Suppressor macrophage (primary cell): ENCODE results near the gene NEURL3.

Experiments used
- DNase-seq, 4 experiments: peaks; one replicate each; pipeline ENCODE4 v3.0.0-alpha.2; 2020 to 2022

NEURL3 gene

GRCh38 chr2:96539215-96539920 lies 34.2 kb upstream of the NEURL3 start:
- no peak for DNase-seq

DNA sequence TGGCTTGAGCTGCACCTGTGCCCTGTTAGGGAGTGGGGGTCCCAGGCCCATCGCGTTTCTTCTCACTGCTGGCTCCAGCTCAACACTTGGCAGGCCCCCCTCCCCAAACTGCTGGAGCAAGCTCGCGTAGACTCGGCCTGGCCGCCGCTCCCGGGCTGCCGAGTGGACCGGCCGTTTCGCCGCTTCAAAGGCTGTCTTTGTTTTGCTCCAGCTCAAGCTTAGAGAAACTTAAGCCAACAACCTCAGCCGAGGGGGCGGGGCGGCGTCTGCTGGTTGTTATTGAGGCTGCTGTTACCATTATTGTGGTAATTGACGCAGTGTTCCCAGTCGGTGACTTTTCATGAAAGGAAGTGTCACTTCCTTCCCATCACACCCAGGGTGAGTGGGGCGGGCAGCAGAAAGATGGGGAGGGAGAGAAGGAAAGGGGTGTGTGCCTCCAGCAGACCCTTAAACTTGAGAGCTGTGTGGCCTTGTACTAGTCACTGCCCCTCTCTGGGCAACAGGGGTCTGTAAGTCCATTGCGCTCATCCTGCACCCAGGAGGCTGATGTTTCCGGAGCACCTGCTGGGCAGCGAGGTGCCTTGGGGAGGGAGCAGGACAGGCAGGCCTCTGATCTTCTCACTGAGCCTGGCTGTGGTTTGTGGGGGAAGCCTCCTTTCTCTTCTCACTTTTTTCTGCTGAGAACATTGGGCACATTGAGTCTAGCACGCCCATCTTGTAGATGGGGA lies 33.5 kb upstream of the NEURL3 start:
- peak; percentile 78 to 85 (median 82) for DNase-seq

DNA sequence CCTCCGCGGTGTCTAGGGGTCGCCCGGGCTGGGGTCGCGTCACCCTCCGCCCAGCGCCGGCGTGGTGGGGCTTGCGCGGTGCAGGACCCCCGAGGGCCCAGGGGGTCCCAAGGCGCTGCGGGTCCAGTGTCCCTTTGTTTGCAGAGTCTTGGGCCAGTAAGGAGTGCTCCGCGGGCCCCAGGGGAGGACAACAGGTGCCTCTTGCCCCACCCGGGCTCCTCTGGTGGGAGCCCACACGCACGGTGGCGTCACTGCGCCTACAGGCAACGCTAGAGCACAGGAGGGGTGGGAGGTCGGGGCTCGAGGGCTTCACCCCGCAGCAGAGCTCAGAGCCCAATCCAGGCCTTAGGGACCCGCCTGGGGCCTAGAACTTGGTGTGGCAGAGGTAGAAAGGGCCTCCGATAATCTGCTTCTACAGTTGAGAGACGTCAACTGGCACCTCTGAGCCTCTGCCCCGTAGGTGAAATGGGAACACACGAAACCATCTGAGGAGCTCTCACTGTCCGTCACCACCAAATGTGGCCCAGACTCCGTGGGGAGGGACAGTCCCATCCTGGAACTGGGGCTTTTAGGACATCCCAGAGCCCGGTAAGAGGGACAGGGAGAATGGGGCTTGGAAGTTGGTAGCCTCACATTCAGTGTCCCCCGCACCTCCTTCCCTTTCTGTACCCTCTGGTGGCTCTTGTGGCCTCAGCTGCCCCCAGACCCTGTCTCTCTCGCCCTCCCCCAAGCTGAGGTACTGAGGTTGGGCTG lies 32.8 kb upstream of the NEURL3 start:
- peak; percentile 47 to 65 (median 53) for DNase-seq

- peak; percentile 90 to 96 (median 94) for DNase-seq
Measured at GRCh38 chr2:96537066-96537733, 32.0 kb upstream of the NEURL3 start.

DNA sequence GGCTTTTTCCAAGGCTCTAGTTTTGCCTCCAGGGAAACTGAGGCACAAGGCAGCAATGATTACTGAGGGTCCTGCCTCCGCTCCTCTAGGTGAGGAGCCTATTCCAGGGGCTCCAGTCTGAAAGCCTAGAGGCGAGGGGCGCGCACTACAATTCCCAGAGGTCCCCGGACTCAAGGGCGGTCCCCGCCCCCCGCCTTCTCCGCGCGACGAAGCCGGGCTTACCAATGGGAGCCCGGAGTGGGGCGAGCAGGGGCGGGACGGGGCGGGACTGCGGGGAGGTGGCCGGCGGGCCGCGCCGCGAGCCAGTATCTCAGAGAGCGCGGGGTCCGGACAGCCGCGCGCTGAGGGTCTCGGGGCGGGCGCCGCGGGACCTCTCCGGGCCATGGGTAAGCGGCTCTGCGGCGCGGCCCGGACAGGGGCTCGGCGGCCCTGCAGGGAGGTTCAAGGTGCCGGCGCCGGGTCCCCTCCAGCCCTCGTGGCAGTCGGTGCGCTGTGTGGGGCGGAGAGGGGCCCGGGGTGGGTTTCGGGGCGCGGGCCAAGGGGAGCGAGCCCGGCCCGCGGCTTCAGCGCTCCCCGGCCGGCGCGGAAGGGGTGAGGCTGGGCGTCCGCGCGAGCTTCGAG lies 31.4 kb upstream of the NEURL3 start, which contains the start of gene ARID5A:
ARID5A (plus strand) TSS at position 308 of the 621 bp plus-strand sequence; CDS start at position 383, 75 bp downstream.
- DNase-seq: peak; percentile 94 to 98 (median 96)

- DNase-seq: no peak
Measured at GRCh38 chr2:96535331-96535730, 30.2 kb upstream of the NEURL3 start.

DNA sequence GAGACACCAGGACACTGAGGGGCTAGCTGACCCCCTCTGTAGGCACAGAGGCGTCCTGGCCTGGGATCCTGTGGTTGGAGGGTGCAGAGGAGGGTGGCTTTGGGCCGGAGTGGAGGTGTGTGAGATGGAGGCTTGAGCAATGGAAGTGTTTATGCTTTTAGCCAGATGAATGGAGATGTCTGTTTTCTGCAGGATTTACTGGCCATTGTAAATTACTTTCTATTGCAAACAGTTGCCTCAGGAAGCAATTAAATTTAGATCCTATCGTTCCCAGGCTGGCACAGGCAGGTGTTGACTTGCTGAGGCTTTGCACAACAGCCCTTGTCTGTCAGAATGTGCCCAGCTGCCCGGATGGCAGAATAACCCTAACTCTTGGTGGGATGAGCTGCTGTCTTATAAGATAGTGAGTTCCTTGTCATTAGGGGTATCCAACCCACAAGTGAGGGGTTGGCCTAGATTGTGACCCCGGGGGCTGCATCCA lies 29.6 kb upstream of the NEURL3 start:
- no peak for DNase-seq

DNA sequence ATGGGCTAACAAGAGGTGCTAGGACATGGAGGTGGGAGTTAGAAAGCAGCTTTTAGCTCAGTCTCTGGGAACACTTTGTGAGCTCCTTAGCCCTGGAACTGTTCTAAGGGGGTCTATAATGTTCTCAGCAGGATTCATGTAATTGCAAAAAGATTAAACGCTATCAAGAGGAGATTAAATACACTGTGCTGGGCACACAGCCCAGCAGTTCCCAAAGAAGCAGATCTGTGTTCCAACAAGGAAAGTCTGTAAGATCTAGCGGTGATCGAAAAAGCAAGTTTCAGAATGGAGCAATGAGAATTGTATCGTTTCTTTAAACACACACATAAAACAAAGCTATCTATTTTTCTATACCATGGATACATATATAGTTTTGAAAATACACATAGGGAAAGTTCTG lies 29.0 kb upstream of the NEURL3 start:
- DNase-seq: no peak

DNA sequence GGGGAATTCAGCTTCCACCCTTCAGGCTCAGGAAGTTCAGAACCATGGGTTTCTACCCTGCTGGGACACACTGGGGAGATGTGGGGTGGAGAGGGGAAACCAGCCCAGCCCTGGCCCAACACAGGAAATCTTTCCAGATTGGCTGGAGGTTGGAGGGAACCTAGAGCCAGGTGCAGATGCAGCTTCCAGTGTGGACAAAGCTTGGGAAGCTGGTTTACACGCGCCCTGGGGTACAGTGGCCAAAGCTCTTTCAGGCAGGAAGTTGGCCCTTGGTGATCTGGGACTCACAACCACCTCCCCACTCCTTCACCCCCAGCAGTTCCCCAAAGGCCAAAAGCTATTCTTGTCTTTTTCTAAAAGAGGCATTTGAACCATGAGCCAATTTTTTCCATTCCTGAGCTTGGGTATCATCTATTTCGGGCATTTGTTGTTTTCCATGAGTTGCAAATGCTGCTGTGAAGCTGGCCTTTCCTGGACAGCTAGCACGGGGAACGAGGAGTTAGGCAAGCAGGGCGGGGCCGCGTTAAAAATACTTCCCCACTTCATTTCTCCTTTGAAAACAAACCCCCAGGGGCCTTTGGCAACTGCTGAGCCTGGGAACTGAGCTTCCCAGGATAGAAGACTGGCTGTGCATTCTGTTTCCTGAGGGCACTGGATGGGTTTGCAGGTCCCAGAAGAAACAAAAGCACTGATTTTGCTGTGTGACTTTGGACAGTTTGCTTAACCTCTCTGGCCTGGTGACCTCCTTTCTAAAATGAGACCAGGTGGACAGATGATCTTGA lies 28.3 kb upstream of the NEURL3 start:
- peak; percentile 90 to 96 (median 92) for DNase-seq

DNA sequence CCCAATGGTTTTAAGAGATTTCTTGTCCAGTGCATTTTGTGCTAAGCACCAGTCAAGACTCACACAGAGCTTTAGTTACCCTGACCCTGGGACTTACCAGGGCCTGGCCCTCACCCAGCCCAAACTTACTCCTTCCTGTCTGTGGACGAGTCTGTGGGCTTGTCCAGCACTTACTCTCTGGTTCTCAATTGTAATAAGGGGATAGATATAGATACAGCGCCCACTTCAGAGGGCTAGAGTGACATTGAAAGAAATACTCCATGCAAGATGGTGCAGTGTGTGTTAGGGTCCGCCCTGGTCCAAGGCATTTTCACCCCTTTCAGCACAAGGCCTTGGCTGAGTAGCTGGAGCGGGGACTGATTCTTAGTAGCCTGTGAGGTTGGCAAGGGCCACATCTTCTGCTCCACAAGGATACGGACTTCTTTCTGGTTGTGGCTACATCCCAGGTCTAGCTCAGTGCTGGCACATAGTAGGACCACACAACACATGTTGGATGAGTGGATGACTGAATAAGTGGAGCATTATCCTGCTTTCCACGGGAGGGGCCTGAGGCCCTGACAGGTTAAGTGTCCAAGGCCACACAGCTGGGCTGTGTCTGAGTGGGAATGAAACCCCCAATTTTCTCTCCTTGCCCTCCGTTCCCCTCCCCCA lies 27.6 kb upstream of the NEURL3 start:
- no peak for DNase-seq

- DNase-seq: peak; percentile 94 to 98 (median 97)
Measured at GRCh38 chr2:96531872-96532505, 26.8 kb upstream of the NEURL3 start.

GRCh38 chr2:96531366-96531765 lies 26.2 kb upstream of the NEURL3 start:
- DNase-seq: peak; percentile 30 to 68 (median 61)

- DNase-seq: no peak
Measured at GRCh38 chr2:96530474-96531357, 25.6 kb upstream of the NEURL3 start.

DNA sequence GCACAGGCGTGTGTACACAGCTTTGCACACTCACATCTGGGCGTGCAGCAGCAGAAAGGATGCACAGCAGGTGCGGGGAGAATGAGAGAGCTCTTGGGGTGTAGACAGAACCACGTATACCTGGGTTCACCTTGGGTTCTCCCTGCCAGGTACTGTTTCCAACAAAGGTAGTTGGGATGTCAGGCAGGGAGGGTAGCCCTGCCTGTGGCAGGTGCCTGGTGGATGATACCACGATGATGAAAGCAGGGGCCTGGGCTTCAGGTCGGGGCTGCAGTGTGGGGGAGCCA lies 24.9 kb upstream of the NEURL3 start:
- no peak for DNase-seq

- no peak for DNase-seq
Measured at GRCh38 chr2:96529376-96530143, 24.4 kb upstream of the NEURL3 start.

DNA sequence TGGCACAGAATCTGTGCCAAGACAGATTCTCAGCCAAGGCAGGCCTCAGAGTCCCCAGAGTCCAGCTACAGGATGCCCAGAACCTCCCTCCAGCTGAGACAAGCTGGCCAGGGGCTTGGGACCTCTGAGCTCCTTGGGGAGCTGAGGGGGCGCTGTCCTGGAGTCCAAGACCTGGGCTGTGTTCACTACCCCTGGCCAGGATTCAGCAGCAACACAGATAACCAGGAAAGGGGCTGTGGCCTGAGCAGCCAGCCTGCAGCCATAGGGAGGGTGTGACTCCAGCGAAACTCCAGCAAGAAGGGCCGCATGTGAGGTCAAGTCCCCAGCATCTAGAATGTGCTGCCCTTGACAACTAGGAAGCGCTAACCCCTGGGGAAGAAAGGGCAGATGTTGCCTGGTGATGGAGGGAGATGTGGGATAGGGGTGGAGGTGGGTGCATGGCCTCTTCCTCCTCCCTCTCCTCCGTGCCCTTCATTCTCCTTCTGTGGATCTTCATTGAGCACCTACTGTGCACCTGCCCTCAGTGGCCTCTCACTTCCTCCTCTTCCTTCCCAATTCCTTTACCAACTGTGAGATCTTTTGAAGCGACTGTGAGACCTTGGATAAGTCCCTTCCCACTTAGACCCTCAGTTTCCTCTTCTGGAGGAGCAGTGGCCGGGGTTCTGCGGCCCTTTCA lies 23.7 kb upstream of the NEURL3 start:
- no peak for DNase-seq

DNA sequence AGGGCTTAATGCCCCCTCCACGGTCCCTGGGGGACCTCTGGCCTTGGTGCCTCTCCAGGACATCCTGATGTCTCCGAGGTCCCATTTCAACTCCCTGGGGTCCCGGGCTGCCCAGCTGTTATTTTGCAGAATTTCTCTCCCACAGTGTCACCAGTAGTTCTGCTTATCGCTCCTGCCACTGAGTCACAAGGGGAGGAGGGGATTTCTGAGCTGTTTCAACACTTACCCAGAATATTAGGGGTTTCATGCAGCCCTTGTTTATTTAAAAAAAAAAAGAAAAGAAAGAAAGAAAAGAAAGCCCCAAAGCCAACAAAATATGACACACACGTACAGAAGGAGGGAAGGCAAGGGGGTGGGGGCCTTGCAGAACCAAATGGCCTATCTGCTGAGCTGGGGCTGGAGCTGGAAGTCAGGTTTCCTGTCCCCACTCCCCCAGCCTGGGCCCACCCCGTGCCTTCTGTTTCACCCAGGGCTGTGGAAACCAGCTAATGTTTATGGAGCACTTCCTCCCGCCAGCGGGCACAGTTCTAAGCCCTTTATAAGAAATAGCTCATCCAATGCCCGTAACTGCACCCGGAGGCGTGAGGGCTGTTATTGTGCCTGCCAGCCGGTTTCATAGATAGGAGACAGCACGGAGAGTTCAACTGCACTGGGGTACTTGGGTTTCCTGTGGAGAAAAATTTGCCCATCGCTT lies 23.0 kb upstream of the NEURL3 start:
- DNase-seq: peak; percentile 71 to 85 (median 83)
